Vagina (tissue), 2 donors: ENCODE results near the gene NGB.

Source experiments
- CTCF ChIP-seq, 3 experiments: fragments of 450-650 bp in 2 of 3; fragments of 200-600 bp in 1 of 3; sonication (generic) in 1 of 3; IDR thresholded peaks; one replicate each; pipeline ENCODE4 v1.5.1; 2017 to 2019; ENCODE audit warnings: antibody characterized with exemption in 3 of 3, mild to moderate bottlenecking in 2 of 3, moderate library complexity in 2 of 3
- POLR2AphosphoS5 ChIP-seq, 2 donors: sonication (generic); formaldehyde crosslinking; IDR thresholded peaks; one replicate each; pipeline ENCODE4 v1.9.0; 2017; ENCODE audit warnings: antibody characterized with exemption in 2 of 2, mild to moderate bottlenecking in 2 of 2, low read depth in 1 of 2; ENCODE audit not compliant: insufficient read depth in 1 of 2

- TF ChIP-seq CTCF (IDR thresholded peaks at IDR 0.05) (no peak), POLR2AphosphoS5 (IDR thresholded peaks at IDR 0.05; ENCODE audit: insufficient read depth in 1 of 2, low read depth in 1 of 2) (no peak)
Observed at GRCh38 chr14:77253333-77254190, 17.4 kb downstream of the NGB start.
